CD4-positive, alpha-beta T cell (primary cell): ENCODE measurements around the gene ITPKB. TPM values are rescaled to one million over a fixed set of nuclear protein-coding genes. Genes with fewer than 3 reads are reported as not detected.

Experiments used
- ATAC-seq: fragments of 200-7000 bp; cut with Tn5 transposase; one replicate; pipeline ENCODE4 v1.10.0; 2022; ENCODE audit warnings: mild to moderate bottlenecking; ENCODE audit not compliant: poor library complexity
- CTCF ChIA-PET: fragments of 350-600 bp; sonication (Branson Sonifier 250); formaldehyde crosslinking; loops from one replicate; lab custom pipeline; 2021; ENCODE audit warnings: antibody characterized with exemption, inconsistent platforms; lab: Charles Lee
- POLR2A ChIA-PET: fragments of 350-600 bp; sonication (Branson Sonifier 250); formaldehyde crosslinking; loops from one replicate; lab custom pipeline; 2021; ENCODE audit warnings: antibody characterized with exemption, inconsistent platforms; lab: Charles Lee
- DNase-seq, 14 experiments: peaks; one replicate each; pipeline ENCODE4 v3.0.0-alpha.2; 2013 to 2020; ENCODE audit warnings: mixed read lengths in 2 of 14
- H3K27ac ChIP-seq, 2 donors: one replicate each; pipeline versions ENCODE4 v1.5.1 to v1.7.0; 2013; ENCODE audit warnings: low read length in 2 of 2, low read depth in 1 of 2, mild to moderate bottlenecking in 1 of 2
- H3K27me3 ChIP-seq, 2 experiments: 1 replicate in 1 of 2; 2 replicates in 1 of 2; pipeline versions ENCODE4 v1.6.1 to v1.7.0; 2013; ENCODE audit warnings: low read length in 2 of 2, control low read depth in 1 of 2, mild to moderate bottlenecking in 1 of 2, moderate library complexity in 1 of 2; ENCODE audit not compliant: insufficient read depth in 2 of 2, control insufficient read depth in 1 of 2
- H3K36me3 ChIP-seq: one replicate; pipeline ENCODE4 v1.6.1; 2013; ENCODE audit warnings: low read length, control low read depth; ENCODE audit not compliant: insufficient read depth
- H3K4me1 ChIP-seq: one replicate; pipeline ENCODE4 v1.6.1; 2013; ENCODE audit warnings: low read length, control low read depth; ENCODE audit not compliant: insufficient read depth
- H3K4me3 ChIP-seq: one replicate; pipeline ENCODE4 v1.5.1; 2013; ENCODE audit warnings: mild to moderate bottlenecking, low read length, moderate library complexity
- H3K9me3 ChIP-seq, 2 experiments: 1 replicate in 1 of 2; 2 replicates in 1 of 2; pipeline versions ENCODE4 v1.6.1 to v1.7.0; 2013; ENCODE audit warnings: low read length in 2 of 2, mild to moderate bottlenecking in 2 of 2, control low read depth in 1 of 2, moderate library complexity in 1 of 2; ENCODE audit not compliant: control insufficient read depth in 1 of 2, insufficient read depth in 1 of 2
- H3K27ac Mint-ChIP-seq: one replicate; pipeline ENCODE4 v1.8.0; 2020; ENCODE audit warnings: mixed read lengths
- H3K27me3 Mint-ChIP-seq: one replicate; pipeline ENCODE4 v1.8.0; 2021; ENCODE audit warnings: mixed read lengths
- H3K36me3 Mint-ChIP-seq: one replicate; pipeline ENCODE4 v1.8.0; 2021; ENCODE audit warnings: low read depth, mixed read lengths
- H3K4me1 Mint-ChIP-seq: one replicate; pipeline ENCODE4 v1.8.0; 2021; ENCODE audit warnings: low read depth, mixed read lengths
- H3K4me3 Mint-ChIP-seq: one replicate; pipeline ENCODE4 v1.8.0; 2020; ENCODE audit warnings: mild to moderate bottlenecking, mixed read lengths
- H3K9me3 Mint-ChIP-seq: one replicate; pipeline ENCODE4 v1.8.0; 2020; ENCODE audit warnings: mixed read lengths
- intact Hi-C, 2 experiments: fragments of 100-400 bp; cut with DNase I in 1 of 2; cut with micrococcal nuclease in 1 of 2; formaldehyde crosslinking; loops; one replicate each; pipeline versions ENCODE4 v1.15.1 to v1.9.0; 2023 to 2025; cut with DNase I, micrococcal nuclease
- total RNA-seq, 174 experiments: library from RNA in 2 of 174; stranded (reverse) in 2 of 174; gene quantifications; one replicate each; pipeline ENCODE4 v1.2.3 and lab custom pipeline; 2021 to 2026
- TF ChIP-seq, protein P1 (sequence below): fragments of 200-600 bp; IDR thresholded peaks from one replicate; pipeline ENCODE4 v1.8.0; 2022; ENCODE audit warnings: antibody characterized with exemption, mild to moderate bottlenecking

The ITPKB gene
- total RNA-seq, 2 experiments from 2014 or later = 565 to 583 TPM

DNA sequence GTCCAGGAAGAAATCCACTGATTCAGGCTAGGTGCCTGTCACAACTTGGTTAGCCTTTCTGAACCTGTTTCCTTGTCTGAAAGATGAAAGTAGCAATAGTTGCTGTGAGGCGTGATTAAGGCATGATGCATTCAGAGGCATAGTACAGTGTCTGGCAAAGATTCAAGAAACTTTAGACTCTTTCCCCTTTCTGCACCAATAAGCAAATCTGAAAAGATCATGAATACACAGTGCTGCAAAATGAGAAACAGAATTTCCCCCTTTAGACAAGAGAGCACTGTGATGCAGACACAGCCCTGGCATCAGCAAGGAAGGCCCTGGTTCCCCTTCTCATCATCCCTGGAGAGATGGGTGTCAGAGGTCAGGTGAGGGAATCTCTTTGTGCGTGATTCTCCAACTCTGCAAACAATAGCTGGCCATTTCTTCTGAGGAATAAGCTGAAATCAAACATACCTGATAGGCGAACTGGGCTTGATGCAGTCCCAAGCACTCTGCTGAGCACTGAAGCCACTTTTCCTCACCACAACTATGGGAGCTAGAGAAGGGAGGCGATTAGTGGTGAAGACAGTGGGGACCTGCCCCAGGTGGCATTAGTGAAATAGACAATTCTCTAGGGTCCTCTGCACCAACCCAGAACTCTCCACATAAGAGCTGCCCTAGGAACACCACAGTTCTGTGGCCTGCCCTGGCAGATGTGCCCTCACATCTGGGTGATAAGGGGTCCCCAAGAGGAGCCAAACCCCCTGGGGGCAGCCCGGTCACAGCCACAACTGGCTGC lies 41.7 kb downstream of the ITPKB start:
- peaks cover 89% of the 10 kb centered on the region for H3K36me3 Mint-ChIP-seq
- POLR2A ChIA-PET = interaction anchor here (0.6 to 1.6 kb wide), 7 partner anchors 15 to 635 kb away, joined by 3 read pairs; partner anchors contain the start of gene H3-3A
- intact Hi-C loops = loop anchor here in 1 of 2 experiments (2.0 kb wide), 1 partner anchor 15 kb away; no protein-coding TSS in a partner anchor
- Histone ChIP-seq H3K4me3 (no peak overlapping the region), H3K27ac (peak overlapping the region; percentile 50 to 68), H3K4me1 (peaks cover 90% of the 10 kb centered on the region), H3K27me3 (no peaks in the 10 kb centered on the region), H3K9me3 (no peaks in the 10 kb centered on the region), H3K36me3 (peaks cover 55% of the 10 kb centered on the region)
- H3K9me3 Mint-ChIP-seq = no peaks in the 10 kb centered on the region
- ATAC-seq (peak; percentile 77), DNase-seq (peak in 3 of 14 experiments; percentile 41 to 65 (median 63))
- H3K27ac Mint-ChIP-seq = peak overlapping the region; percentile 98
- peaks cover 93% of the 10 kb centered on the region for H3K4me1 Mint-ChIP-seq
- peak overlapping the region; percentile 78 for H3K4me3 Mint-ChIP-seq
- CTCF ChIA-PET = interaction anchor here (0.9 to 3.3 kb wide), 3 partner anchors 10 to 150 kb away, joined by 3 to 15 read pairs (median 3); no protein-coding TSS in a partner anchor
- TF ChIP-seq, protein P1, sequence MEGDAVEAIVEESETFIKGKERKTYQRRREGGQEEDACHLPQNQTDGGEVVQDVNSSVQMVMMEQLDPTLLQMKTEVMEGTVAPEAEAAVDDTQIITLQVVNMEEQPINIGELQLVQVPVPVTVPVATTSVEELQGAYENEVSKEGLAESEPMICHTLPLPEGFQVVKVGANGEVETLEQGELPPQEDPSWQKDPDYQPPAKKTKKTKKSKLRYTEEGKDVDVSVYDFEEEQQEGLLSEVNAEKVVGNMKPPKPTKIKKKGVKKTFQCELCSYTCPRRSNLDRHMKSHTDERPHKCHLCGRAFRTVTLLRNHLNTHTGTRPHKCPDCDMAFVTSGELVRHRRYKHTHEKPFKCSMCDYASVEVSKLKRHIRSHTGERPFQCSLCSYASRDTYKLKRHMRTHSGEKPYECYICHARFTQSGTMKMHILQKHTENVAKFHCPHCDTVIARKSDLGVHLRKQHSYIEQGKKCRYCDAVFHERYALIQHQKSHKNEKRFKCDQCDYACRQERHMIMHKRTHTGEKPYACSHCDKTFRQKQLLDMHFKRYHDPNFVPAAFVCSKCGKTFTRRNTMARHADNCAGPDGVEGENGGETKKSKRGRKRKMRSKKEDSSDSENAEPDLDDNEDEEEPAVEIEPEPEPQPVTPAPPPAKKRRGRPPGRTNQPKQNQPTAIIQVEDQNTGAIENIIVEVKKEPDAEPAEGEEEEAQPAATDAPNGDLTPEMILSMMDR = no peak
- H3K27me3 Mint-ChIP-seq = no peaks in the 10 kb centered on the region

DNA sequence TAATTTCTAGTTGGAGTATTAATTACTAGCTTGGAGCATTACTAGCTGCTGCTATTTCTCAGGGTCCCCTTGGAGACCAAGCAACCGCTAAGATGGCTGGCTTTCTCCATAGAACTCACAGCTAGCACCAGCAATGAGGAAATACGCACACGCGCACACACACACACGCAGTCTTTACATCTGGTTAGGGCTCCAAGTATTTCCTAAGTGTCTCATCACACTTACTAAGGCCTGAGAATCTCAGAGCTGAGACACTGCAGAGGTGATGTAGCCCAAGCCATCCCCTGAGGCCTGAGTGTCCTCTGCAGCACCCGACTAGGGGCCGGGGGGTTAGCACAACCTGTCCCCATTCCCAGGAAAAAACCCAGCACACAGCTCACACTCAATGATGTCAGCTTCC lies 42.5 kb downstream of the ITPKB start:
- ChIA-PET CTCF (interaction anchor here (0.6 to 3.3 kb wide), 4 partner anchors 8 to 149 kb away, joined by 3 to 15 read pairs (median 3); no protein-coding TSS in a partner anchor), POLR2A (interaction anchor here (0.8 to 1.4 kb wide), 6 partner anchors 9 to 39 kb away, joined by 3 read pairs; no protein-coding TSS in a partner anchor)
- Mint-ChIP-seq H3K4me3 (peak overlapping the region; percentile 78), H3K27ac (peak overlapping the region; percentile 98), H3K36me3 (peaks cover 91% of the 10 kb centered on the region), H3K9me3 (no peaks in the 10 kb centered on the region), H3K27me3 (no peaks in the 10 kb centered on the region), H3K4me1 (peaks cover 93% of the 10 kb centered on the region)
- no peak overlapping the region for H3K4me3 ChIP-seq
- H3K36me3 ChIP-seq = peaks cover 55% of the 10 kb centered on the region
- peak overlapping the region; percentile 33 to 36 for H3K27ac ChIP-seq
- no peaks in the 10 kb centered on the region for H3K9me3 ChIP-seq
- peaks cover 90% of the 10 kb centered on the region for H3K4me1 ChIP-seq
- intact Hi-C loops = loop anchor here in 1 of 2 experiments (2.0 kb wide), 1 partner anchor 16 kb away; no protein-coding TSS in a partner anchor
- ATAC-seq (no peak), DNase-seq (no peak)
- TF ChIP-seq, protein P1 = no peak
- H3K27me3 ChIP-seq = no peaks in the 10 kb centered on the region

DNA sequence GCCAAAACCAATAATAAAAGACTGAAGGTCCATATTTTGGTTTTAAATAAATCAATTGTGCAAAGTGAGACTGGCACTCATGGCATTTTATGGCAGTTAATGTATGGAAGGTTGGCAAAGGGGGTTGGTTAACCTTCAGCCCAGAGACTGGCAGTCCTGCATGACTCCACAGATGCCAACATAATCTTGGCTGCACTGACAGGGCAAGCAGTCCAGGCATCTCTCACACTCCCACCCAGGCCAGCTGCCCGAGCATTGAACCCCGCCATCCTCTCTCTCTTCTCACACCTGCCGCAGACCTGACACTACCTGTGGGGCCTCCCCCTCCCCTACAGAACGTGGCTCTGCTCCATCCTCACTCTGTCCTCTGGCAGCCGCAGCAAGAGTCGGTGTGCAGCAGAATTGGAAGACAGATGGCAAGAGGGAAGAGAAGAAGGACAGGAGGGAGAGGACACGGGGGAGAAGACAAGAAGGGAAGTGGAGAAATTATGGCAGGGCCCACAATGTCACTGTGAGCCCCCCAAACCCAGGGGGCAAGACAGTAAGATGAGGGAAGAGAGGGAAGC lies 43.7 kb downstream of the ITPKB start:
- POLR2A ChIA-PET = interaction anchor here (1.2 to 3.3 kb wide), 2 partner anchors 16 to 34 kb away, joined by 3 to 11 read pairs; no protein-coding TSS in a partner anchor
- Histone ChIP-seq H3K36me3 (peaks cover 57% of the 10 kb centered on the region), H3K4me1 (peaks cover 92% of the 10 kb centered on the region), H3K4me3 (no peak overlapping the region), H3K27me3 (no peaks in the 10 kb centered on the region), H3K27ac (peak overlapping the region; percentile 27 to 36), H3K9me3 (no peaks in the 10 kb centered on the region)
- CTCF ChIA-PET = interaction anchor here (0.6 to 1.0 kb wide), 3 partner anchors 16 to 69 kb away, joined by 3 to 4 read pairs (median 3); no protein-coding TSS in a partner anchor
- TF ChIP-seq, protein P1 = no peak
- peak overlapping the region; percentile 13 for H3K4me3 Mint-ChIP-seq
- peaks cover 94% of the 10 kb centered on the region for H3K36me3 Mint-ChIP-seq
- H3K9me3 Mint-ChIP-seq = no peaks in the 10 kb centered on the region
- H3K4me1 Mint-ChIP-seq = peaks cover 95% of the 10 kb centered on the region
- ATAC-seq = no peak
- no peaks in the 10 kb centered on the region for H3K27me3 Mint-ChIP-seq
- H3K27ac Mint-ChIP-seq = peak overlapping the region; percentile 98
- intact Hi-C loops = no loop called here
- no peak for DNase-seq
